HCT116 (cell line): ENCODE data around the gene CFAP410. TPM values are rescaled to one million over a fixed set of nuclear protein-coding genes. Genes with fewer than 3 reads are reported as not detected.

Source experiments
- ATAC-seq: fragments of 200-7000 bp; cut with Tn5 transposase; 2 replicates; pipeline ENCODE4 v1.9.1; 2020; ENCODE audit warnings: mild to moderate bottlenecking, moderate library complexity
- BruUV-seq: library from RNA; stranded (reverse); fragments of 400-500 nt; replicated peaks from 2 replicates; lab custom pipeline; 2021; lab: Mats Ljungman, UMichigan
- CTCF ChIA-PET: fragments of 300-600 bp; sonication (Branson Sonifier 250); formaldehyde crosslinking; loops from one replicate; lab custom pipeline; 2021; ENCODE audit warnings: antibody characterized with exemption; lab: Charles Lee
- POLR2A ChIA-PET: fragments of 300-600, 350-600 bp; sonication (Branson Sonifier 250); formaldehyde crosslinking; loops from one replicate; lab custom pipeline; 2021; ENCODE audit warnings: antibody characterized with exemption; lab: Charles Lee
- RAD21 ChIA-PET, 2 experiments: fragments of 300-600 bp; sonication (Branson Sonifier 250); formaldehyde crosslinking; loops; one replicate each; lab custom pipeline; 2023; ENCODE audit warnings: low total read pairs in 2 of 2; ENCODE audit not compliant: uncharacterized antibody in 2 of 2, unreplicated experiment in 2 of 2, low non-redundant PET in 1 of 2; lab: Charles Lee
- DNase-seq: peaks from one replicate; pipeline ENCODE4 v3.0.0-alpha.2; 2010; ENCODE audit warnings: low read depth, low spot score
- H2AFZ ChIP-seq: fragments of 200-600 bp; shearing (Covaris generic), sonication (generic); 2 replicates; pipeline ENCODE4 v1.6.1; 2017; ENCODE audit warnings: low read depth, mixed run types, mixed read lengths, antibody characterized with exemption, low read length; ENCODE audit not compliant: poor library complexity, severe bottlenecking
- H3K27ac ChIP-seq: 2 replicates; pipeline ENCODE4 v1.5.1; 2012; ENCODE audit warnings: low read depth, low read length
- H3K27me3 ChIP-seq: fragments of 200-600 bp; sonication (generic); 2 replicates; pipeline ENCODE4 v1.6.1; 2016; ENCODE audit warnings: mixed run types, low read length, mixed read lengths; ENCODE audit not compliant: insufficient read depth
- H3K36me3 ChIP-seq, 2 experiments: fragments of 200-500 bp in 1 of 2; fragments of 200-600 bp in 1 of 2; sonication (Bioruptor generic) in 1 of 2; sonication (generic) in 1 of 2; 2 replicates each; pipeline versions ENCODE4 v1.5.1 to v1.6.1; 2014 to 2016; ENCODE audit warnings: low read length in 2 of 2, inconsistent platforms in 1 of 2, mixed read lengths in 1 of 2, mixed run types in 1 of 2; ENCODE audit not compliant: insufficient read depth in 2 of 2, control insufficient read depth in 1 of 2
- H3K4me1 ChIP-seq, 2 experiments: fragments of 200-600 bp in 1 of 2; sonication (generic) in 1 of 2; 2 replicates each; pipeline versions ENCODE4 v1.5.1 to v1.6.1; 2012 to 2017; ENCODE audit warnings: low read length in 2 of 2, inconsistent platforms in 1 of 2, mild to moderate bottlenecking in 1 of 2, mixed read lengths in 1 of 2, mixed run types in 1 of 2, moderate library complexity in 1 of 2; ENCODE audit not compliant: insufficient read depth in 2 of 2, control insufficient read depth in 1 of 2
- H3K4me2 ChIP-seq: fragments of 200-600 bp; sonication (generic); 2 replicates; pipeline ENCODE4 v1.6.1; 2017; ENCODE audit warnings: mixed run types, low read length, mixed read lengths
- H3K4me3 ChIP-seq, 2 experiments: fragments of 200-600 bp in 1 of 2; sonication (generic) in 1 of 2; replicated peaks in 1 of 2; 2 replicates each; pipeline ENCODE4 v1.5.1; 2011 to 2016; ENCODE audit warnings: low read length in 2 of 2, control low read depth in 1 of 2, low read depth in 1 of 2, mild to moderate bottlenecking in 1 of 2, mixed read lengths in 1 of 2, mixed run types in 1 of 2
- H3K79me2 ChIP-seq: fragments of 200-600 bp; sonication (generic); 2 replicates; pipeline ENCODE4 v1.6.1; 2017; ENCODE audit warnings: mild to moderate bottlenecking, mixed run types, low read length, moderate library complexity, mixed read lengths; ENCODE audit not compliant: insufficient read depth
- H3K9ac ChIP-seq: fragments of 200-600 bp; sonication (generic); 2 replicates; pipeline ENCODE4 v1.6.1; 2016; ENCODE audit warnings: low read length, mixed read lengths
- H3K9me2 ChIP-seq: fragments of 200-600 bp; sonication (generic), shearing (Covaris generic); 2 replicates; pipeline ENCODE4 v1.6.1; 2017; ENCODE audit warnings: mixed run types, mild to moderate bottlenecking, moderate library complexity; ENCODE audit not compliant: insufficient read depth
- H3K9me3 ChIP-seq, 2 experiments: fragments of 200-500 bp in 1 of 2; fragments of 200-600 bp in 1 of 2; sonication (Bioruptor generic) in 1 of 2; sonication (generic) in 1 of 2; 2 replicates each; pipeline ENCODE4 v1.6.1; 2014 to 2017; ENCODE audit warnings: low read length in 2 of 2, mixed read lengths in 2 of 2, inconsistent platforms in 1 of 2, low read depth in 1 of 2, mild to moderate bottlenecking in 1 of 2, mixed run types in 1 of 2, moderate library complexity in 1 of 2; ENCODE audit not compliant: control insufficient read depth in 1 of 2, insufficient read depth in 1 of 2
- H4K20me1 ChIP-seq: fragments of 200-600 bp; sonication (generic), shearing (Covaris generic); 2 replicates; pipeline ENCODE4 v1.6.1; 2017; ENCODE audit warnings: mixed run types, mild to moderate bottlenecking, moderate library complexity; ENCODE audit not compliant: insufficient read depth
- CBX3 ChIP-seq: IDR thresholded peaks from 2 replicates; pipeline ENCODE4 v1.6.1; 2012; ENCODE audit warnings: low read depth
- CTCF ChIP-seq, 3 experiments: fragments of 200-600 bp in 1 of 3; sonication (generic) in 1 of 3; IDR thresholded peaks in 2 of 3; conservative IDR thresholded peaks in 1 of 3; 2 replicates each; pipeline ENCODE4 v1.5.1; 2012 to 2017; ENCODE audit warnings: low read depth in 2 of 3, low read length in 2 of 3, antibody characterized with exemption in 1 of 3, borderline replicate concordance in 1 of 3, control low read depth in 1 of 3, mild to moderate bottlenecking in 1 of 3, mixed read lengths in 1 of 3, mixed run types in 1 of 3, moderate library complexity in 1 of 3; ENCODE audit not compliant: insufficient read depth in 1 of 3
- EGR1 ChIP-seq: IDR thresholded peaks from 2 replicates; pipeline ENCODE4 v1.6.1; 2012; ENCODE audit warnings: low read depth
- ELF1 ChIP-seq: IDR thresholded peaks from 2 replicates; pipeline ENCODE4 v1.6.1; 2012; ENCODE audit warnings: low read depth, borderline replicate concordance
- FOSL1 ChIP-seq: IDR thresholded peaks from 2 replicates; pipeline ENCODE4 v1.6.1; 2012; ENCODE audit warnings: low read depth
- JUND ChIP-seq: IDR thresholded peaks from 2 replicates; pipeline ENCODE4 v1.6.1; 2012
- POLR2AphosphoS5 ChIP-seq: IDR thresholded peaks from 2 replicates; pipeline ENCODE4 v1.6.1; 2011; ENCODE audit warnings: mild to moderate bottlenecking, low read depth, low read length, moderate library complexity
- RAD21 ChIP-seq: IDR thresholded peaks from 2 replicates; pipeline ENCODE4 v1.6.1; 2012; ENCODE audit warnings: low read depth, mild to moderate bottlenecking
- SIN3A ChIP-seq: IDR thresholded peaks from 2 replicates; pipeline ENCODE4 v1.6.1; 2012; ENCODE audit warnings: low read depth
- SP1 ChIP-seq: IDR thresholded peaks from 2 replicates; pipeline ENCODE4 v1.6.1; 2012; ENCODE audit warnings: low read depth
- SRF ChIP-seq: IDR thresholded peaks from 2 replicates; pipeline ENCODE4 v1.6.1; 2012; ENCODE audit warnings: low read depth
- YY1 ChIP-seq: IDR thresholded peaks from 2 replicates; pipeline ENCODE4 v1.6.1; 2011; ENCODE audit warnings: low read length, low read depth, moderate library complexity, mild to moderate bottlenecking; ENCODE audit not compliant: insufficient replicate concordance; ENCODE audit errors: extremely low read depth
- ZFX ChIP-seq: fragments of 450-650 bp; IDR thresholded peaks from 2 replicates; pipeline ENCODE4 v1.6.1; 2017
- ZNF274 ChIP-seq: fragments of 200-500 bp; sonication (Bioruptor generic); IDR thresholded peaks from 2 replicates; pipeline ENCODE4 v1.6.1; 2014; ENCODE audit warnings: mild to moderate bottlenecking, low read depth, low read length, inconsistent platforms
- intact Hi-C: fragments of 100-400 bp; cut with micrococcal nuclease; formaldehyde crosslinking; loops from 2 replicates; pipeline ENCODE4 v1.10.0; 2022
- total RNA-seq: library from RNA; stranded (reverse); gene quantifications from one replicate; pipeline ENCODE4 v1.2.1, GENCODE V29; 2021; ENCODE audit not compliant: unreplicated experiment
- TF ChIP-seq, protein P1 (sequence below): IDR thresholded peaks from 2 replicates; pipeline ENCODE4 v1.6.1; 2012

The CFAP410 gene
- total RNA-seq, 1 experiment from 2014 or later, result 15.3 TPM

GRCh38 chr21:44294391-44295162 lies 44.6 kb downstream of the CFAP410 start:
- ChIA-PET CTCF (no interaction called here), RAD21 (no interaction called here), POLR2A (no interaction called here)
- Histone ChIP-seq H3K4me3 (no peak overlapping the region), H3K27me3 (no peaks in the 10 kb centered on the region), H3K27ac (no peak overlapping the region), H3K9me2 (no peaks in the 10 kb centered on the region), H3K4me1 (peaks cover 5 to 26% of the 10 kb centered on the region in 2 experiments), H2AFZ (no peak overlapping the region), H3K9me3 (no peaks in the 10 kb centered on the region), H3K79me2 (no peaks in the 10 kb centered on the region), H4K20me1 (no peaks in the 10 kb centered on the region), H3K9ac (no peak overlapping the region), H3K4me2 (no peak overlapping the region), H3K36me3 (no peaks in the 10 kb centered on the region)
- no peak for DNase-seq
- no peak for ATAC-seq
- BruUV-seq, result no TSS peak
- TF ChIP-seq JUND (no peak), SRF (no peak), FOSL1 (no peak), ZNF274 (no peak), CTCF (IDR thresholded peaks at IDR 0.05 in 2 of 3, conservative IDR thresholded peaks at IDR 0.05 in 1 of 3; ENCODE audit: borderline replicate concordance in 1 of 3, insufficient read depth in 1 of 3, low read depth in 2 of 3, low read length in 2 of 3) (no peak), SP1 (no peak), EGR1 (no peak), CBX3 (no peak), YY1 (no peak), SIN3A (no peak), ELF1 (no peak), POLR2AphosphoS5 (no peak), ZFX (no peak), RAD21 (no peak)
- TF ChIP-seq, protein P1, sequence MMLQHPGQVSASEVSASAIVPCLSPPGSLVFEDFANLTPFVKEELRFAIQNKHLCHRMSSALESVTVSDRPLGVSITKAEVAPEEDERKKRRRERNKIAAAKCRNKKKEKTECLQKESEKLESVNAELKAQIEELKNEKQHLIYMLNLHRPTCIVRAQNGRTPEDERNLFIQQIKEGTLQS, result no peak
- intact Hi-C loops, result no loop called here
